Left cardiac atrium (tissue), 4 donors: Measurements from ENCODE around the gene RIPPLY3. TPM values are rescaled to one million over a fixed set of nuclear protein-coding genes. Genes with fewer than 3 reads are reported as not detected.
"Not testable (repeated sequence)": the region's sequence is repeated elsewhere in the genome, so short reads cannot be mapped to it uniquely, and the experiment has no call there.

Experiments used
- ATAC-seq, 2 donors: fragments of 200-7000 bp; cut with Tn5 transposase; one replicate each; pipeline ENCODE4 v1.9.1; 2020; ENCODE audit warnings: mild to moderate bottlenecking in 2 of 2, moderate library complexity in 2 of 2
- DNase-seq: peaks from one replicate; pipeline ENCODE4 v3.0.0-alpha.2; 2020
- intact Hi-C, 2 donors: fragments of 100-400 bp; cut with DNase I; formaldehyde crosslinking; loops; one replicate each; pipeline versions ENCODE4 v1.14.1 to v1.15.1; 2022 to 2023
- total RNA-seq, 2 donors: library from RNA; stranded (reverse); fragmentation: NEBNext Ultra II Directional; extraction: Animal tissue kit (Norgen Biotek cat#: 25700); gene quantifications; one replicate each; pipeline ENCODE4 v1.2.1, GENCODE V29; 2021
- donor health status: DM: no; HTN: yes; CAD: no.
- donor health status: DM: no; HTN: yes; CAD: no; lungs with severe emphysema.
- donor health status: DM: yes; HTN: yes; CAD: no.
- donor health status: Dilated cardiomyopathy.

The RIPPLY3 gene
- total RNA-seq, 2 donors from 2014 or later: not detected

DNA sequence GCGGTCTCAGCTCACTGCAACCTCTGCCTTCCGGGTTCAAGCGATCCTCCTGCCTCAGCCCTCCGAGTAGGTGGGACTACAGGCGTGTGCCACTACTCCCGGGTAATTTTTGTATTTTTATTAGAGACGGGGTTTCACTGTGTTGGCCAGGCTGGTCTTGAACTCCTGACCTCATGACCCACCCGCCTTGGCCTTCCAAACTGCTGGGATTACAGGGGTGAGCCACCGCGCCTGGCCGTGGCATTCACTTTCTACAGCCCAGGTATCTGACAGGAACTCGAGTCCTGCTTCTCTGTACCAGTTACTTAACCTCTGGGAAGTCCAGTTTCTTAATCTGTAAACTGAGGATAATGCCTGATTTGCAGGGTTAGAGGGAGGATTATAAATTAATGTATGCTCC lies 3.7 kb upstream of the RIPPLY3 start:
- intact Hi-C loops, ATAC-seq: not testable (repeated sequence)

DNA sequence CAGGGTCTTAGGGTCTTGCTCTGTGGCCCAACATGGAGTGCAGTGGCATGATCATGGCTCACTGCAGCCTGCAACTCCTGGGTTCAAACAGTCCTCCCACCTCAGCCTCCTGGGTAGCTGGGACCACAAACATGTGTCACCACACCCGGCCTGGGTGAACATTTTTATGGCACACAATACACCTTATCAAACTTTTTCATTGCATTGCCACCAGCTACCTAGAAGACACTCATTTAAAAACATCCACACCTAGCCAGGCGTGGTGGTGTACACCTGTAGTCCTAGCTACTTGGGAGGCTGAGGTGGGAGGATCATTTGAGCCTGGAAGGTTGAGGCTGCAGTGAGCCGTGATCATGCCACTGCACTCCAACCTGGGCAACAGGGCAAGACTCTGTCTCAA lies 2.6 kb upstream of the RIPPLY3 start:
- ATAC-seq, intact Hi-C loops, DNase-seq: not testable (repeated sequence)

More for the DNA sequence above, 3.7 kb upstream of the RIPPLY3 start:
- DNase-seq: not testable (repeated sequence)

DNA sequence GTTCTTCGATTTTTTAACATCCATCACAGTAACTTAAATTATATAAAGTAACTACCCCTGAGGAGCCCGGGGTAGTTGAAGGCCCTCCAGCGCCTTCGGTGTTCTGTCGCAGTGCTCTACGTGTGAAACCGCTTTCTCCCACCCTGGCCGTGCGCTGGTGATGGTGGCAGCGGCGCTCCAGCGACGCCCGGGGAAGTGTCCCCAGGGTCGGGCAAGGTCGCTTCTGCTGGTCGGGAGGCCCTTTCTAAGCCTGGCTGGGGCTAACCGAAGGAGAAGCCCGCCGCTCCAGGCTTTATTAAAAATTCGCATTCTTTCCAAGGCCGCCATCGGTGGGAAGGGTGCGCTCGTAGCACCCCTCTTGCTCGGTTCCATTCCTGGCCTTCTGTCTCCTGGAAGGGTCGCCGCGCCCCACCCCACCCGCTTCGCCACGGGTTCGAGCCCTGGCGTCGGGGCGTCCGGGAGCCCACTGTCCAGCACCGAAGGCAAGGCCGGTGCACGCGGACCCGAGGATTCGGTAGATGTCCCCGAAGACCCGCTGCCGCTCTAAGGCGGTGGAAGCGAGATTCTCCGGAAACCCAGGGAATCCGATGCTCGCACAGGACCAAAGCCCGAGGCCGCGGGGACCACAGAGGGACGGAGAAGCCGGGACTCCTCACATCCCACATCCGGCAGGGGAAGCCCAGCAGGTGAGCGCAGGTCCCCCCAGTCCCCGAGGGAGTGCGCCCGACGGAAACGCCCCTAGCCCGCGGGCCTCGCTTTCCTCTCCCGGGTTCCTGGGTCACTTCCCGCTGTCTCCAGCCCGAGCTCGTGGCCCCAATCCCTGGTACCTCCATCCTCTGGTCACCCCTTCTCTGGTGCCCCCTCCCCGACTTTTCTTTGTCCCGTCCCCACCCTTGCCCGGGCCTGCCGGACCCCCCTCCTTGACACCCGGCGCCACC lies 685 bp upstream of the RIPPLY3 start:
- intact Hi-C loops: no loop called here
- ATAC-seq (no peak), DNase-seq (no peak)

DNA sequence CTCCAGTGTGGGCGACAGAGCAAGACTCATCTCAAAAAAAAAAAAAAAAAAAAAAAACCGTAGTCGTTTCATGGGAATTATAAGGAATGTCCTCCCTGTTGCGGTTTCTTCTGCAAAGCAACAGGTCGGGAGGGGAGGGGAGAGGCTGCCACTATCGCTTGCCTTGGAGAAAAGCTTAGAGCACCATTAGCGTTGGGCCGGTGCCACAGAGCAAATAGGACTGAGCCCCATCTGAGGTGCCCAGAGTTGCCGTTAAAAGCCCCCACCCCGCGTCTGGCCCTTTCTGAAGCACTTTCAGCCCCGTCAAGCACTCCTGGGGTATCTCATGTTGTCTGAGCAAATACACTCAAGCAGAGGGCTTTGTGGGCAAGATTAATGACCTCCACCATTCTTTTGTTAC lies 2.2 kb downstream of the RIPPLY3 start:
- no peak for ATAC-seq
- DNase-seq: no peak
- intact Hi-C loops: no loop called here

DNA sequence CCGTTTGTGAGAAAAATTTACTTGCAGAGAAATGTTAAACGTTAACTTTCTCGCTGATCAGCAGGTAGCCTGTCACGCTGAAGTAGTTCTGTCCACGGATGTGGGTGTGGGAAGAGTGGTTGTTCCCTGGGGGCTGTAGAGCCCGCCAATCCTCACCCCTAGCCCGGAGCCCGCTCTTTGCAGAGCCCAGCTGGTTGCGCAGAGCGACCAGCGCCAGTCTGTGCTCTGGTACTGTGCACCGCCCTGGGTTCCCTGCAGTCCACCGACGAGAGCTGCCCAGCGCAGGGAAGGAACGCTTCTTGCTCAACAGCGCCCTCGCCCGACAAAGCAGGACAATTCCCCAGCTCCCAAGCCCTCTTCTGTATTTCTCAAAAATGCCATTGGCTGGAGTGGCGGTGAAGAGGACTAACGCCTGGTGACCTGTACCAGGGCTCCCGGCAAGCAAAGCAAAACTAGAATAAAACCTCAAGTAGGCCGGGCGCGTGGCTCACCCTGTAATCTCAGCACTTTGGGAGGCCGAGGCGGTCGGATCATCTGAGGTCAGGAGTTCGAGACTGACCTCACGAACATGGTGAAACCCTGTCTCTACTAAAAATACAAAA lies 3.3 kb downstream of the RIPPLY3 start:
- ATAC-seq (peak; percentile 96 to 97), DNase-seq (peak; percentile 81)
- intact Hi-C loops: no loop called here

DNA sequence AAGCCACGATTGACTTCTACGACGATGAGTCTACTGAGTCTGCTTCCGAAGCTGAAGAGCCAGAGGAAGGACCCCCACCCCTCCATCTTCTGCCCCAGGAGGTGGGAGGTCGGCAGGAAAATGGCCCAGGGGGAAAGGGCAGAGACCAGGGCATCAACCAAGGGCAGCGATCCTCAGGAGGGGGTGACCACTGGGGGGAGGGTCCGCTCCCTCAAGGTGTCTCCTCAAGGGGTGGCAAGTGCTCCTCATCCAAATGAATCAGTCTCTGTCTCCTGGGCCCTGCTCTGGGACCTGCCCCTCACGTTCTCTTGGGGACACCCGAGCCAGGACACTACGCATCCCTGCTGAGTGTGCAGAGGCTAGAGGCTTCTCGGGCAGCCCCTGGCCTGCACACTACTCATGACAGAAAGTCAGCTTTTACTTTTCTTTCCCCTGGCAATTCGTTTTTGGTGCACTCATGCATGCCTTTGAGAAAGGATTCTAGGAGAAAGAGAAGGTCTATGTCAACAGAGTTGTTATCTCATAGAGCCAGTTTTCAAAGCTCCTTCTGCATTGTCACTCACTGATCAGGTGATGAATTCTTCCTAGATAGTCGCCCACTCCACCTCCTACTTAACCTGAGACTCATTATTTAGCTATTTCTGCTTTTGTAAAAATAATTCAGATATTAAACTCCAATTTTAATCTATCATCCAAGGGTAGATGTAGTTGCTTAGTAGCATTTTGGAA lies 11.6 kb downstream of the RIPPLY3 start:
- DNase-seq (no peak), ATAC-seq (no peak)
- intact Hi-C loops: no loop called here

DNA sequence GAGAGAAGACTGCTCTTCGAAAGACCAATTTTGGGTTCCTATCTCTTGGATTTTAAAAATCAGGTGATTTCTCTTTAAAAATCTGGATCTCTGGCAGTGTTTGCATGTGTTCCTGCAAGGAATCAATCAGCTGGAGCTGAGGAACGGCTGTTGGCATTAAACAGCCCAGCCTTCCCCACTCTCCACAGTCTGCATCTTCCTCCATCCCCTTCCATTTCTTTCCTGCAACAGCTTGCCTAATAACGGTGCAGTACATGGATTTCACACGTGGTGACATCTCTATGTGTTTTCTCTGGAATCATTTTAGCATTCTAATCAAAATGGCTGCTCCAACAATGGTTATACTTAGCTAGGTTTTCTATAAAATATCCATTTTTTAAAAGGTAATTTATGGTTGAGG lies 20.0 kb downstream of the RIPPLY3 start:
- DNase-seq: no peak
- ATAC-seq: no peak
- intact Hi-C loops: no loop called here

DNA sequence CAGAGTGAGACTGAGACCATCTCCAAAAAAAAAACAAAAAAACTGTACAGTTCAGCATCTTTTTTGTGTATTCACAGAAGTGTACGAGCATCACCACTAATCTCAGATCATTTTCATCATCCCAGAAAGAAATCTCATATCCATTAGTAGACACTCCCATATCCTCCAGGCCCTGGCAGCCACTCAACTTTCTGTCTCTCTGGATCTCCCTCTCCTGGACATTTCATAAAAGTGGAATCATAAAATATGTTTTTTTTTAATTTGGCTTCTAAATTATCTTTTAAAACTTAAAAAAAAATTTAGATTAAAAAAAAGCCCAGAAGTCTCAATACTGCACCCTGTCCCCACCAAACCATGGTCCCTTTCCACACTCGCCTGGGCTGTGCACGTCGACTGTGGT lies 22.1 kb downstream of the RIPPLY3 start:
- DNase-seq (no peak), ATAC-seq (no peak)
- intact Hi-C loops: no loop called here

DNA sequence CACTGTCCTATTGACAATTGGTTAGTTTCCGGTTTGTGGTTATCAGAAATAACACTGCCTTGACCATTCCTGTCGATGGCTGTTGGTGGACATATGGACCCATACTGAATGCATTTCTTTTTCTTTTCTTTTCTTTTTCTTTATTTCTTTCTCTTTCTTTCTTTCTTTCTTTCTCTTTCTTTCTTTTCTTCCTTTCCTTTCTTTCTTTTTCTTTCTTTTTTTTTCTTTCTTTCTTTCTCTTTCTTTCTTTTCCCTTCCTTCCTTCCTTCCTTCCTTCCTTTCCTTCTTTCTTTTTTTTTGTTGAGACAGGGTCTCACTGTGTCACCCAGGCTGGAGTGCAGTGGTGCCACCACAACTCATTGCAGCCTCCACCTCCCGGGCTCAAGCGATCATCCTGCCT lies 24.4 kb downstream of the RIPPLY3 start:
- intact Hi-C loops: no loop called here
- DNase-seq (no peak), ATAC-seq (no peak)

DNA sequence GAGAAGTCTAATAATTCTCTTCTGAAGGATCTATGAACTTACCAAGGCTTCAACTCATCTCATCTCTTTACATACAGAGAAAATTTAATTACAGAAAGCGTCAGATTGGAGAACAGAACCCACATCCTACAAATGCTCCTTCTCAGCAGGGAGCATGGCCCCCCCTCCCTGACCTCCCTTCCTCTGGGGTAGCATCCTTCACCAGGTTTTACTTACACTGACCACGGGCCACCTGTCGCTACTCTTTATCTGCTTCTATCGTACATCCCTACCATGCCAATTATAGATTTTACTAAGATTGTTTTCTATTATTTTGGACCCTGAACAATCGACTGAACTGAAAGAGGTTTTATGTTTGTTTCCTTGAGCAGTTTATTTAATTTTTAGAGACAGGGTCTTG lies 25.8 kb downstream of the RIPPLY3 start:
- intact Hi-C loops: no loop called here
- DNase-seq (no peak), ATAC-seq (no peak)

DNA sequence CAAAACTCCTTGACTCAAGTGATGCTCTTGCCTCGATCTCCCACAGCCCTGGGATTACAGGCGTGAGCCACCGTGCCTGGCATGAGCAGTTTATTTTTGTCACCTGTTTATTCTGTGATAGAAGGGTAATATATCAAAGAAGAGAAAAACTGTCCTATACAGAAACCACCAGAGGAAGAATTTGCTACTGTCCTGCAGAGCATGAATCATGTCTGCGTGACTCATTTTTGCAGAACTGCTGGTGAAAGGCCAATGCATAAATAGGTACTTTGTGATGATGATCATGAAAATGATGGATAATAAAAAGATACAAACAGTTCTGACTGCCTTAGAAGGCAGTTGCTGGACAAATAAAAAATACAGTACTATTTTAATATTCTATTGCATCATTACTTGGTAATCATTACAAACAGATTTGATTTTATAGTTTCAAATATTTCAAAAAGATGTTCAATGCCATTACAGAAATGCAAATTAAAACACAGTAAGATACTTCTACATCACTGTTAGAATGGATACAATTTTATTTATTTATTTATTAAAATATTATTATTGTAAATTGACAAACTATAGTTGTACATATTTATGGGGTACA lies 26.5 kb downstream of the RIPPLY3 start:
- ATAC-seq (no peak), DNase-seq (no peak)
- intact Hi-C loops: no loop called here

DNA sequence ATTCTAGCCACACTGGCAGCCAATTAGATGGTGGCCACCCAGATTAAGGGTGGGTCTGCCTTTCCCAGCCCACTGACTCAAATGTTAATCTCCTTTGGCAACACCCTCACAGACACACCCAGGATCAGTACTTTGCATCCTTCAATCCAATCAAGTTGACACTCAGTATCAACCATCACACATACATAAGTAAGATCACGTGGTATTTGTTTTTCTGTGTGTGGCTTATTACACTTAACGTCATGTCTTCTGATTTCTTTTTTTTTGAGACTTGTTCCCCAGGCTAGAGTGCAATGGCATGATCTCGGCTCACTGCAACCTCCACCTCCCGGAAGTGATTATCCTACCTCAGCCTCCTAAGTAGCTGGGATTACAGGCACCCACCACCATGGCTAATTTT lies 27.9 kb downstream of the RIPPLY3 start:
- intact Hi-C loops, DNase-seq, ATAC-seq: not testable (repeated sequence)

DNA sequence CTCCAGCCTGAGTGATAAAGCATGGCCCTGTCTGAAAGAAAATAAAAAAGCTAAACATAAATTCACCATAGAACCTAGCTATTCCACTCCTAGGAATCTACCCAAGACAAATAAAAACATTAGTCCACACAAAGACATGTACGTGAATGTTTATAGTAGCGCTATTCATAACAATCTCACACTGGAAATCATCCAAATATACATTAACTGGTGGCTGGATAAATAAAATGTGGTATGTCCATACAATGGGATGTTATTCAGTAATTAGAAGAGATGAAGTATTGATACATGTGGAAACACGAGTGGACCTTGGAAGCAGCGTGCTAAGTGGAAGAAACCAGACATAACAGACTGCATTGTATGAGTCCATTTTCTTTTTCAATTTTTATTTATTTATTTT lies 29.7 kb downstream of the RIPPLY3 start:
- intact Hi-C loops: no loop called here
- DNase-seq (no peak), ATAC-seq (no peak)

DNA sequence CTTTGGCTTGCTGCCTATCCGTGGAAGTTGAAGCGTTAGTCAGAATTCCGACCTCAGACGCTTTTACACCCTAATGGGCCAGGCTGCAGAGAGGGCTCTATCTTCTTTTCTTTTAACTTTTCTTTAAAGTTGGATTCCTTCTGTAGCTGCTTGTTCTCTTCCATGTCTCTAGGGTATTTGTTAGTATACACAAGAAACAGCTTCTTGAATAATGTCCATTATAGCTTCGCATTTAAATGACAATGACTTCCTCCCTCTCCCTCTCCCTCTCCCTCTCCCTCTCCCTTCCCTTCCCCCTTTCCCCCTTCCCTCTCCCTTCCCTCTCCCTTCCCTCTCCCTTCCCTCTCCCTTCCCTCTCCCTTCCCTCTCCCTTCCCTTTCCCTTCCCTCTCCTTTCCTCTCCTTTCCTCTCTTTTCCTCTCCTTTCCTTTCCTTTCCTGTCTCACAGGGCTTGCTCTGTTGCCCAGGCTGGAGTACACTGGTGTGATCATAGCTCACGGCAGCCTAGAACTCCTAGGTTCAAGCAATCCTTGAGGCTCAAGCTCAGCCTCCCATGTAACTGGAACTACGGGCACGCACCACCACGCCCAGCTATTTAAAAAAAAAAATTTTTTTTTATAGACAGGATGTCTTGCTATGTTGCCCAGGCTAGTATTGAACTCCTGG lies 33.0 kb downstream of the RIPPLY3 start:
- DNase-seq (no peak), ATAC-seq (no peak)
- intact Hi-C loops: no loop called here

DNA sequence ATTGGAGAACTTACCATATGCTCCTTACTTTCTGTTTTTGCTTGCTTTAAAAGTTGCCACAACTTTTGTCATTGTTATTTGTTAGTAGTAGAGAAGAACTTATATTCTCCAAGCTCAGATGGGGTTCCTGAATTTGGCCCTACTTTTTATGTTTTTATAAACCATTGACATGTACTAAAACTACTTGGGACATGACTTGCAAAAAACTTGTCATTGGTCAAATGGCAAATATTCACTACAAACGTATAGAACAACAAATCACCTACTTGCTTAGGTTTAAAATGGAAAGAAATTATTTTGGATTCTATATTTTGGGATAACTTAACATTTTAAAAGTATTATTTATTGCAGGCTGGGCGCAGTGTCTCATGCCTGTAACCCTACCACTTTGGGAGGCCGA lies 33.7 kb downstream of the RIPPLY3 start:
- intact Hi-C loops: no loop called here
- ATAC-seq (no peak), DNase-seq (no peak)

DNA sequence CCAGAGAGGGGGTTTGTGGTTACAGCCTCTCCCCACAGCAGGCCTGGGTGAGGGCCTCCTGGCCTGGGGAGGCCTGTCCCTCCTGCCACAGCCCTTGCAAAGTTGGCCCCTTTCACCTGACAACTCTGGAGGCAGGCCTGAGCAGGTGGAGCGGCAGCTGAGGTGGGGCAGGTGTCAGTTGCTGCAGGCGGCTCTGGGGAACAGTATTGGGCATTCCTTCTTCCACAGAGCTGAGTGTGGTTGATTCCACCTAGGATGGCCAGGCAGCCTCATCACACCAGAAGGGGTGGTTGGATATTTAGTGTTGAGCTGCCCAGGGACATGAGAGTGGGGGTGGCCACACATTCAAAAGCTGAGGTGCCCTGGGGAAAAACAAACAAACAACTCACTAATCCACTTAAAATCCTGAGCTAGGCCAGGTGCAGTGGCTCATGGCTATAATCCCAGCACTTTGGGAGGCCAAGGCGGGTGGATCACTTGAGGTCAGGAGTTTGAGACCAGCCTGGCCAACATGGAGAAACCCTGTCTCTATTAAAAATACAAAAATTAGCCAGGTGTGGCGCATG lies 35.3 kb downstream of the RIPPLY3 start:
- no peak for ATAC-seq
- no peak for DNase-seq
- intact Hi-C loops: no loop called here

DNA sequence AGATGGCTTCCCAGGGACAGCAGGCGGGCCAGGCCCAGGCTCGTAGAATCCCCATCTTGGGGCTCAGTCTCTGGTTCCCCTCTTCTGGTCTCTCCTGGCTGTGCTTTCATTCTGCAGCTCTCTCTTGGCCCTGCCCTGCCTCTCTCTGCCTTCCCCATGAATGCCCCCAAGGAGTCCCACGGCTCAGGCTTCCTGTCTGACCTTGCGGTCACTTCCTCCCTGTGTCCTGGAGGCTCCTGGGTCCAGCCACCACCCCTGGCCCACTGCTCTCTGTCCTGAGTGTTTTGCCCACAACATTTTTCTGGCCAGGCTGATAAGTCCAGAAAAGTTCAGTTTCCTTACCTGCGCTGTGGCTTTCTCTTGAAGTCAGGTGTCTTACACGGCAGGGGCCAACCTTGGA lies 37.3 kb downstream of the RIPPLY3 start:
- intact Hi-C loops: no loop called here
- no peak for ATAC-seq

DNA sequence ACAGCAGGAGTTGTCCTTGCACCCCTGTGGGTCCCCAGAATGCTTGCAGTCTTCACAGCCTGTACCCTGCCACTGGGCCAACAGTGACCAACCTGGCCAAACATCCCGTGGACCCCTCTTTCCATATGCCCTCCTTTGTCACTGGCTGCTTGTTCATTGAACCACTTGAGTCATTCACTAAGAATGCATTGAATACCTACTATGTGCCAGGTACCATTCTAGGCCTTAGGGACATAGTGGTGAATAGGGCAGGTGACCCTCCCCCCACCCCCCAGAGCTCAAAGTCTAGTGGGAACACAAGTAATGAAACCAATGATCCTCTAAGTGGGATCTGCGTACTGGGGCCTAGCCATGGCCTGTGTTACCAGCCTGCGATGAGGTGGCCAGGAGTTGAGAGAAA lies 38.1 kb downstream of the RIPPLY3 start:
- DNase-seq (no peak), ATAC-seq (no peak)
- intact Hi-C loops: no loop called here

More for the DNA sequence above, 37.3 kb downstream of the RIPPLY3 start:
- no peak for DNase-seq

DNA sequence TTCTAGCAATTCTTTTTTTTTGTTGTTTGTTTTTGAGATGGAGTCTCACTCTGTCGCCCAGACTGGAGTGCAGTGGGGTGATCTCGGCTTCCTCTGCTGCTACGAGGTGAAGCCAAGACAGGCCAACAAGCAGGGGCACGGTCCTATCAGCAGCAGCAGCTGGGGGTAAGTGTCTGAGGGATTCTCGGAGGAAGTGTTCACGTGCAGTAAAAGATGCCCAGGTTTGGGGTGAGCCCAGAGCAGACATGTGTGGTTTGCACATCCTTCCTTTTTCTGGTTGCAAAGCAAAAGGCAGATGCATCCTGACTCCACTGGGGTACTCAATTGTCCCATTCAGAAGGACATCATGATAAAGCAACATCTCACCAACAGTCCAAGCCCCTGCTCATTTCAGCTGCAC lies 38.6 kb downstream of the RIPPLY3 start:
- no peak for ATAC-seq
- intact Hi-C loops: no loop called here
- DNase-seq: no peak
